Body of pancreas (tissue), 4 donors: ENCODE results near the gene ADAM33.

Experiments
- CTCF ChIP-seq, 7 experiments: fragments of 450-650 bp in 4 of 7; fragments of 200-600 bp in 3 of 7; sonication (generic) in 3 of 7; IDR thresholded peaks; one replicate each; pipeline ENCODE4 v1.5.1; 2016 to 2019; ENCODE audit warnings: antibody characterized with exemption in 7 of 7
- POLR2A ChIP-seq, 3 donors: fragments of 450-650 bp; IDR thresholded peaks; one replicate each; pipeline ENCODE4 v1.6.1; 2016; ENCODE audit warnings: antibody characterized with exemption in 3 of 3, mild to moderate bottlenecking in 2 of 3

DNA sequence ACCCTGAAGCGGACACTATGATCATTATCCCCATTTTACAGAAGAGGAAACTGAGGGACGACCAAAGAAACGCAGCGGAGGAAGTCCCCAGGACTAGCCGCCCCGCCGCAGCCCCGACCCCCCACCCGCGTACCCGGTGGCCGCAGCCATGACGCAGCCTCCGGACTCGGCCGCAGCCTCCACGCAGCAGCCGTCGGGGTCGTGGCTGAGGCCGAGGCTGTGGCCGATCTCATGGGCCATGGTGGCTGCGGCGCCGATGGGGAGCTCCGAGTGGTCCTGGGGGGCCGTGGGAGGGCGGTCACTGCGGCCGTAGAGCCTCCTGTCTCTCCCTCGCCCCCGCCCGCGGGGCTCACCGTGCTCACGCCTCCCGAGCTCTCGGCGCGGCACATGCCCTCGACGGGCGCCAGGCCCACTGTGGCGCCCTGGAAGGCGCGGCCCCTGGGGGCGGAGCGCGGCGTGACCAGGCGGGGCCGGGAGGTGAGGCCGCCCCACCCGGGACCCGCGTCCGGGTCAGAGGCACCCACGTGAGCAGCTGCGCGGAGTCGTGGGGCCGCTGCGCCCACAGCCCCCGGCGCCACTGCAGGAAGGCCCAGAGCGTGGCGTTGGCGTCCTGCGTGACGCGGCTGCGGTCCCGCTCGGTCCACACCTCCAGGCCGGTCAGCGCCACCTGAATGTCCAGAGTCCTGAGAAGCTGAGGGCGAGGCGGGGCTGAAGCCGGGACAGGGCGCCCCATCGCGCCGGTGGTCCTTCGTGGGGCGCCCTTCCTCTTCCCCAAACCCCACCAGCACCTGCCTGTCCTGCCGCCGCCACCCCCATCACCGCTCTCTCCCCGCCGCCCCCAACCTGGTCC lies 8.4 kb downstream of the ADAM33 start:
- TF ChIP-seq CTCF (IDR thresholded peaks at IDR 0.05) (no peak), POLR2A (IDR thresholded peaks at IDR 0.05) (no peak)
